ENCODE results near the gene LILRA6.
"Not testable (repeated sequence)": the region's sequence is repeated elsewhere in the genome, so short reads cannot be mapped to it uniquely, and the experiment has no call there.

LILRA6 gene

DNA sequence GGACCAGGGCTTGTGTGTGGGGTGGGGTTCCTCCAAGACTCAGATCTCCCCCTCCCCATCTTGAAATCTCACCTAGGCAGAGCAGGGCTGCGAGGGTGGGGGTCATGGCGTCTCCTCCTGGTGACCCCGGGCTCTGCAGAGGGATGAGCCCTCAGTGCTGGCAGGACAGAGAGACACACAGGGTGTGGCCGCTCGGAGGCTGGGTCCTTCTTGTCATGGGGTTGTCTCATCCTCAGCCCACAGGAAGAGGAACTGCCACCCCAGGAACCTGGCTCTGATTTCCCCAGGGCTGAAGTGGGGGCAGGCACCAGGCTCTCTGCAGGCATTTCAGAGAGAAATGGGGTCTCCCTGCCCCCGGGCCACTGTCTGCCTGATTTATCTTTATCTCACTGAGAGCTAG, at the start of gene LILRA6:
Gene LILRA6 (minus strand): TSS at position 145 of the 400 bp plus-strand sequence.
- not testable (repeated sequence) for DNase-seq (ENCODE audit: low spot score)

DNA sequence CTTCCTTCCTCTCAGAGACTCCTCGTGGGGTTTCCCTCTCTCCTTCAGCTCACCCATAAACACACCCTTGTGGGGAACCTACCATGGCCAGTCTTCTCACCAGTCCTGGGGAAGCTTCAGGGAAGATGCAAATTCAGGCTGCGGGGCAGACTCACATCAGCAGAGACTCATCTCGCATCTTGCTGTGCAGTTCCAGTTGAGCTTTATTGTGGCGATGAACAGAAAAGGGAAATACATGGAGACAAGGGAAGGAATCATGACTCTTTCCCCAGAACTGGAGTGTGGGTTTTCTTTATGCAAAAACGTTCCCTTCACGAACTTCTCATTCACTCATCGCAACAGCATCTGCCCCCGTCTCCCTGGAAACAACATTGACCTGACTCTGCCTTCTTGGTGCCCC, 46.6 kb upstream of the LILRA6 start:
- DNase-seq (ENCODE audit: low spot score) = not testable (repeated sequence)

DNA sequence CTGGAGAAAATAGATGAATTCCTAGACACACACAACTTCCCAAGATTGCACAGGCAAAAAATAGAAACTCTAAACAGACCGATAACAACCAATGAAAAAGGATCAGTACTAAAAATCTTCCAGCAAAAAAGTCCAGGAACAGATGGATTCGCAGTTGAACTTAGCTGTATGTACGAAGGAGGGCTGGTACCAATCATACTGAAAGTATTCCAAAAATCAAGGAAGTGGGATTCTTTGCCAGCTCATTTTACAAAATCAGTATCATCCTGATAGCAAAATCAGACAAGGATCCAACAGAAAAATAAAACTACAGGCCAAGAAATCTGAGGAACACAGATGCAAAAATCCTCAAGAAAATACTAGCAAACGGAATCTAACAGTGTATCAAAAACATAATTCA, 44.9 kb upstream of the LILRA6 start:
- no peak for DNase-seq (ENCODE audit: low spot score)

DNA sequence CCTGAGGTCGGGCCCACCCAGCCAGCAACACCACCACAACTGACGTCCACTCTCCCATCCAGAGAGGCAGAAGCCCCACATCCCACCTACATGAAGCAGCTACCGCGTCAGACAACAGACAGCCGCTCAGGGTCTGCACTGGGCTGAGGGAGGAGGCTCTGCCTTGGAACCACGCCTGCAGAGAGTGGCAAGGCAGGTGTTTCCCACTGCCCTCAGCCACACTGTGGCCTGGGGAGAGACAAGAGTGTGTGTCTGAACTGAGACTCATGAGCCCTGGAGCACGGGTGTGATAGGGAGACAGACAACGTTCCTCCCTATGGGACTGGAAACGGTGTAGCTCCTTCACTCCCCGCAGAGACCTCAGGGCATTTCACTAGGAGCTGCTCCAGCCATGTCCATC, 43.7 kb upstream of the LILRA6 start:
- DNase-seq (ENCODE audit: low spot score) = not testable (repeated sequence)

GRCh38 chr19:54285427-54286056, 43.0 kb upstream of the LILRA6 start:
- not testable (repeated sequence) for DNase-seq (ENCODE audit: low spot score)

DNA sequence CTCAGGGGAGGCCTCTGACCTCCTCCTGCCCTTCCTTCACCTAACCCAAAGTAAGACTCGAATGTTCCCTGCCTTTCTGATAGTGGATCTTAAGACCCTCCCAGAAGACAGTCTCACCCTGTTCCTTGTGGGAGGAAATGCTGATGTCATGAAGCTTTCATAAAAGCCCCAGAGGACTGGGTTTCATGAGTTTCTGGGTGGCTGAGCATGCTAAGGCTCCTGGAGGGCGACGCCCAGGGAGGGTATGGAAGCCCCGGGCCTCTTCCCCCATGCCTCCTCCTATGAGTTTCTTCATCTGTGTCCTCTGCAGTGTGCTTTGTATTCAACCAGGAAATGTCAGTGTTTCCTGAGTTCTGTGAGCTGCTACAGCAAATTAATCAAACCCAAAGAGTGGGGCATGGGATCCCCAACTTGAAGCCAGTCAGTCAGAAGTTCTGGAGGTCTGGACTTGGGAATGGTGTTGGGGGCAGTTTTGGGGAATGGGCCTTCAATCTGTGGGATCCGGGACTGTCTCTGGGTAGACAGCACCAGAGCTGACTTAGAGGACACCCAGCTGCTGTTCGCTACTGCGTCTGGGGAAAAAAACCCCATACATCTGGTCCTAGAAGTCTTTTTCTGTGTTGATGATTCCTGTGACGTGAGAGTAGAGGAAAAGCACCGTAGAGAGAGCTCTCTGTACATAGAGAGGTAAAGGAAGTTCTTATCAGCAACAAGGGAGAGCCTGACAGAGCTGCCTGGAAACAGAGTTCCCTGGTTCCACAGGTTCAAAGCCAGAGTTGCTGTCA, 40.3 kb upstream of the LILRA6 start:
- DNase-seq (ENCODE audit: low spot score) = no peak

- not testable (repeated sequence) for DNase-seq (ENCODE audit: low spot score)
Observed at GRCh38 chr19:54281729-54282075, 39.1 kb upstream of the LILRA6 start.

DNA sequence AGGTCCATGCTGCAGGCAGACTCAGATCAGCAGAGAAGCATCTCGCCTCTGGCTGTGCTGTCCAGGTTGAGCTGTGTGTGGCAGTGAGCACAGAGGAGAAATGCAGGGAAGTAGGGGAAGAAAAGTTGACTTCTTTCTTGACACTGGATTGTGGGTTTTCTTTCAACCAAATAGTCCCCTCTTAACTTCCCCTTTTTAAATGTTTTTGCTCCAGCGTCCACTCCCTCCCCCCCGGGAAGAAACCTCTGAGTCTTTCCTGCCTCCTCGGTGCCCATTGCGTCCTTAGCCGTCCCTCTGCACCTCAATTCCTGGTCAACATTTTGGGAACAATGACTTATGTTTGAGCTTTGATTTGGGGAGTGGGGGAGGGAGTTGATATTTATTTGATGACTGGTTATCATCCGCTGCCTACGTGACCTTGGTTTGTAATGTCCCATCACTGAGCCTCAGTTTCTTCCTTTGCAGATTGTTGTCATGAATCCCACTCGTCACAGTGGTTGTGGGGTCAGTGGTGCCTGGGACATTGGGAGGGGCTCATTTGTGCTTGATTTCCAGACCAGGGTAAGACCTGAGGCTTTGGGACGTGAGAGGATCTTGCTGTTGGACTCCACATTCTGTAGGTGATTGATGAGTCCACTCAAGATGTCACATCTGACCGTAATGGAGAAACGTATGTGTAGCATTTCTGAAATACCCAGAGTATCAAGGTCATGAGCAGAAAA, 38.6 kb upstream of the LILRA6 start, which contains the start of gene LILRB2:
Gene LILRB2 (minus strand): TSS at position 104 of the 722 bp plus-strand sequence. CDS start 614 bp downstream, outside the sequence.
- no peak for DNase-seq (ENCODE audit: low spot score)

- peak; percentile 31 for DNase-seq (ENCODE audit: low spot score)
Observed at GRCh38 chr19:54280441-54280840, 37.9 kb upstream of the LILRA6 start.

DNA sequence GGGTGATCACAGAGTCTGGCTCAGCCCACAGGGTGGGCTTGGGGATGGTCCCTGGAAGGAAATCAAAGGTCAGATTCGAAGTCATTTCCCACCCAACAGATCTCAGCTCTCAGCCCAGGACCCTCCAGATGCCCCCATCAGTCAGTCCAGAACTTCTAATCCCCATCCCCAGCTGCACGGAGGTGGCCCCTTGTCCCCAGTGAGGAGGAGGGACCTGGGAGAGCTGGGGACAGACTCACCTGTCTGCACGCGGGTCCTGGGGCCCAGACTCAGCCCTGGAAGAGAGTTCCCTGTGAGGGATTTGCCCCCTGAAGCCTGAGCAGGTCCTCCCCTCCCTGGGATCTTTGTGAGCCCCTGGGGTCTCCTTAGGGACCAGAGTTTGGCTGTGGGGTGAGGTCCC, 37.4 kb upstream of the LILRA6 start:
- DNase-seq (ENCODE audit: low spot score) = not testable (repeated sequence)

DNA sequence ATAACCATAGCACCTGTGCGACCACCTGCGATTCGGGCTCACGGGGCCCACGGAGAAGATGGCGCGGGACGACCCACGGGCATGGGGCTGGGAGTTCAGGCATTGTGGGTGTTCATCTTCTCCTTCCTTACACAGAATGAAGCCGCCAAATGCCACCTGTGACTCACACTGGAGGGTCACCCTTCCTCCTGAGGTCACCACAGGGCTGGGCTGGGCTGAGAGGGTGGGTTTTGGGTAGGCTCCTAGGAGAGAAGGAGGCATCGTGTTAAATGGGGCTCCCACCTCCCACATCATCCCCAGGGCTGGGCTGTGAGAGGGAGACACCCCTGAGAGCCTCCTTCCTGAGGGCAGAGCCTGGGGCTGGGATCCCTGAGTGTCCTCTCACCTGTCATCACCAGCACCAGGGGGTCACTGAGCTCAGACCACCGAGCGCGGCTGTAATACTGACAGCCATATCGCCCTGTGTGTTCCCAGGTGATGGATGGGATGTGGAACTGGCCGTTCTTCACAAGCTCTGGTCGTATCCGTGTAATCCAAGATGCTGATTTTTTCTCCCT, 36.9 kb upstream of the LILRA6 start:
- DNase-seq (ENCODE audit: low spot score) = no peak

GRCh38 chr19:54278571-54279195, 36.1 kb upstream of the LILRA6 start:
- DNase-seq (ENCODE audit: low spot score) = not testable (repeated sequence)

DNA sequence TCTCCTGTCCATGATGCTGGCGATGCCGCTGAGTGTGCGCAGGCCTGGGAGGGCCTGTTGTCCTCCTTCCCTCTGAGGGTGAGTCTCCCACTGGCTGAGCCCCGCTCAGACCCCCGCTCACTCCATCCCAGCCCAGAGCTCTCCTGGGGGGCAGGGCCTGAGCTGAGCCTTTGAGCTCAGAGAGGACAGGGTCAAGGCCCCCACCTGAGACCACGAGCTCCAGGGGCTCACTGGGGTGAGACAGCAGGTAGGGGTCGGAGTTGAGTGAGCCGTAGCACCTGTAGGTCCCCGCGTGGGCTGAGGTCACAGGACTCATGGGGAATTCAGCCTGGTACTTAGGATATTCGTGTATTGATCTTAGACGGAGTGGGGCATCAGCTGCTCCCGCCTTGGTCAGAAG, 35.5 kb upstream of the LILRA6 start:
- not testable (repeated sequence) for DNase-seq (ENCODE audit: low spot score)

DNA sequence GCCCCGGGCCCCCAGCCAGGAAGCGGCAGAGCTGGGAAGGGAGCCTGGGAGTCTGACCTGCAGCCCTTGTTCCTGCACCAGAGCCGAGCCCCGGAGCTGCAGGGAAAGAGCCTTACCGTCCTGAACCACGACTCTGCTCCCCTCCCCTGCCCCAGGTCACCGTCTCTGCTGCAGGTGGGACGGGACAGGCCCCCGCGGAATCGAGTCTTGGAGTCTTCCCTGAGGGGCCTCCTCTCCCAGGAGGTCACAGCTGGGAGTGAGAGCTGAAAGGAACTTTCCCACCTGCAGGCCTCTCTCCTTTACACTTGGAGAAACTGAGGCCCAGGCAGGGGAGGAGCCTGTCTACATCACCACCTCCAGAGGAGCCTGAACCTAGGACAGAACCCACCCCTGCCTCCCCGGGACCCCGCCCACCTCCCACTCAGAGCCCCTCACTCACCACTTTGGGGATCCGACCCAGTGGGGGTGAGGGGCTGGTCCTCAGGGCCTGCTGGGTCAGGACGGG, 34.6 kb upstream of the LILRA6 start:
- DNase-seq (ENCODE audit: low spot score) = not testable (repeated sequence)

GRCh38 chr19:54275951-54276350, 33.4 kb upstream of the LILRA6 start:
- no peak for DNase-seq (ENCODE audit: low spot score)

- not testable (repeated sequence) for DNase-seq (ENCODE audit: low spot score)
Observed at GRCh38 chr19:54274516-54274915, 31.9 kb upstream of the LILRA6 start.

GRCh38 chr19:54273821-54274220, 31.2 kb upstream of the LILRA6 start:
- no peak for DNase-seq (ENCODE audit: low spot score)

GRCh38 chr19:54272181-54272580, 29.6 kb upstream of the LILRA6 start:
- not testable (repeated sequence) for DNase-seq (ENCODE audit: low spot score)

DNA sequence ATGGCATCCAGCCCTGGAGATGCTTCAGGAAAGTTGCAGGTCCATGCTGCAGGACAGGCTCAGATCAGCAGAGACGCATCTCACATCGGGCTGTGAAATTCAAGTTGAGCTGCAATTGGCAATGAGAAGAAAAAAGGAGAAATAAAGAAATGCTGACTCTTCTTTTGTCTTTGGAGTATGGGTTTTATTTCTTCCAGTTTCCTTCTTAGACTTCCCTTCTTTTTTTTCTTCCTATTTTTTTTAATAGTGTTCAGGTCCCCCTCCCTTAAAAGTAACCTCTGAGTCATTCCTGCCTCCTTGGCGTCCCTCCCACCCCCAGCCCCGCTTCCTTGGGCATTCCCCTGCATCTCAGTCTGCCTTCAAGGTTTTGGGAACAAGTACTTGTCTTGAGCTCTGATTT, 29.0 kb upstream of the LILRA6 start:
- not testable (repeated sequence) for DNase-seq (ENCODE audit: low spot score)

DNA sequence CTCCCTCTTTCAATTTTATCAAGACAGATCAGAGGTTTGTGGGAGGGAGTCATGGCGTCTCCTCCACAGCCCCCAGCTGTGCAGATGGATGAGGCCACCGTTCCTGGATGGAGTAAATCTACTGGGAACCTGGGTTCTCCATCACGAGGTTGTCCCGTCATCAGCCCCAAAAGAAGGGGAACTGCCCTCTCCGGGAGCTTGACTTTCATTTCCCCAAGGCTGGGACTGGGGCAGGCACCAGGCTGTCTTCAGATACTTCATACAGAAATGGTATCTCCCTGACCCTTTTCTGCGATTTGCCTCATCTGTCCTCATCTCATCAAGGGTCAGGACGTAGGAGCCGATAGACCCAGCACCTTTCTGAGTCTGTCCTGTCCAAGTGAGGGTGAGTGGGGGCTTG, 28.5 kb upstream of the LILRA6 start:
- peak; percentile 45 for DNase-seq (ENCODE audit: low spot score)

- DNase-seq (ENCODE audit: low spot score) = no peak
Observed at GRCh38 chr19:54268936-54269335, 26.3 kb upstream of the LILRA6 start.

DNA sequence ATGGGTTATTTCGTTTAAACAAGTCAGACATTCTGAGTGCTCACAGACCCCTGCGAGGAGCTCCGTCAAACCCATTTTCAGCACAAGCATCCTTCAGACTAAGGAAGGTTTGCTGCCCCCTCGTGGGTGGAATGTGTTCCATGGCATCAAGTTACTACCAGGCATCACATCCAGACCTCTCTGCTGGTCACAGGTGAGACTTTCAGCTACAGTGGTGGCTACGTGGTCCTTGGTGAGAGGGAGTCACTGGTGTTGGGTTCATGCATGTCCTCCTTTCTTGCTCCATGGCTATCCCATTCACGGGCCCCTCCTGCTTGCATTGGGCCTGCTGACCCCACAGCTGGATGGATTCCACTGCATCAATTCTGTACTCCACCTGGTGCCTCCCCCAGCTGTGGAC, 23.5 kb upstream of the LILRA6 start:
- peak; percentile 77 for DNase-seq (ENCODE audit: low spot score)
